ENCODE data around the gene USP12.

DNA sequence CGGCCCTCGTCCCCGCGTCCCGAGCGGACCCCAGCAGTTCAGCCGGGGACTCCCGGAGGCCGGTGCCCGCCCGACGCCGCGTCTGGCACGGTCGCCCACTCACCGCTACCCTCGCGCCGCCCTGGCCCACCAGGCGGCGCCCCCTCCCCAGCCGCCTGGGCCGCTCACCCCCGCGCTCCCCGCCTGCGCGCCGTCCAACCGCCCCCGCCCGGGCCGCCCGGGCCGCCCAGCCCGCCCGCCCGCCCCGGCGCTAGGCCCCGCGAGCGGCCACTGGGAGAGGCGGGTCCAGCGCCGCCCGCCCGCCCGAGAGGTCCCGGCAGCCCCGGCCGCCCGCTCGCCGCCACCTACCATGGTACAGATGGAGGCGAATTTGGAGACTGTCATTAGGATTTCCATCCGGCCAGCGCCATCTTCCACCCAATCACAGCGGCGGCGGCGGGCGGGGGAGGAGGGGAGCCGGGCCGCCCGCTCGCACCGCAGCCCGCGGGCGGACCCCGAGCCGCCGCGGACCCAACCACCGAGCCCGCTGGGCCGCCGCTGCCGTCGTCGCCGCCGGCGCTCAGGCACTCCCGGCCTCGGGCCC lies at the start of gene USP12:
- TF ChIP-seq, protein P1, sequence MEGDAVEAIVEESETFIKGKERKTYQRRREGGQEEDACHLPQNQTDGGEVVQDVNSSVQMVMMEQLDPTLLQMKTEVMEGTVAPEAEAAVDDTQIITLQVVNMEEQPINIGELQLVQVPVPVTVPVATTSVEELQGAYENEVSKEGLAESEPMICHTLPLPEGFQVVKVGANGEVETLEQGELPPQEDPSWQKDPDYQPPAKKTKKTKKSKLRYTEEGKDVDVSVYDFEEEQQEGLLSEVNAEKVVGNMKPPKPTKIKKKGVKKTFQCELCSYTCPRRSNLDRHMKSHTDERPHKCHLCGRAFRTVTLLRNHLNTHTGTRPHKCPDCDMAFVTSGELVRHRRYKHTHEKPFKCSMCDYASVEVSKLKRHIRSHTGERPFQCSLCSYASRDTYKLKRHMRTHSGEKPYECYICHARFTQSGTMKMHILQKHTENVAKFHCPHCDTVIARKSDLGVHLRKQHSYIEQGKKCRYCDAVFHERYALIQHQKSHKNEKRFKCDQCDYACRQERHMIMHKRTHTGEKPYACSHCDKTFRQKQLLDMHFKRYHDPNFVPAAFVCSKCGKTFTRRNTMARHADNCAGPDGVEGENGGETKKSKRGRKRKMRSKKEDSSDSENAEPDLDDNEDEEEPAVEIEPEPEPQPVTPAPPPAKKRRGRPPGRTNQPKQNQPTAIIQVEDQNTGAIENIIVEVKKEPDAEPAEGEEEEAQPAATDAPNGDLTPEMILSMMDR (IDR thresholded peaks at IDR 0.05): no peak
- TF ChIP-seq POLR2A (IDR thresholded peaks at IDR 0.05): peak; percentile 24 to 70

Measured in thyroid gland (tissue), 4 donors.